Mesenteric fat pad (tissue), 1 donor: ENCODE results near the gene SELENOH. TPM values are rescaled to one million over a fixed set of nuclear protein-coding genes. Genes with fewer than 3 reads are reported as not detected.
"Not testable (repeated sequence)": the region's sequence is repeated elsewhere in the genome, so short reads cannot be mapped to it uniquely, and the experiment has no call there.

Experiments used
- DNase-seq: peaks from one replicate; pipeline ENCODE4 v3.0.0-alpha.2; 2020; ENCODE audit warnings: low spot score
- long read RNA-seq: library from polyadenylated mRNA; unstranded; transcript quantifications from one replicate; pipeline ENCODE4 v2.0.0, GENCODE V29; 2020
- total RNA-seq: library from RNA; stranded (reverse); fragmentation: NEBNext Ultra II Directional; extraction: Animal tissue kit (Norgen Biotek cat#: 25700); gene quantifications from one replicate; pipeline ENCODE4 v1.2.1, GENCODE V29; 2021
- donor health status: DM: yes; HTN: yes; CAD: no.

The SELENOH gene
- total RNA-seq: 101 TPM
- long read RNA-seq, transcript SELENOH-201 (3 exons, 833 nt): minor isoform, 6 of 33 reads
- long read RNA-seq, transcript SELENOH-204 (4 exons, 818 nt): major isoform, 21 of 33 reads
- long read RNA-seq, partial matches to known transcripts: 1 of 33 reads
- long read RNA-seq, other reads (novel, unspliced or antisense): 2 of 33 reads

GRCh38 chr11:57741132-57742086 is at the start of gene SELENOH:
TSS of gene SELENOH (plus strand) at chr11:57741491. CDS start at chr11:57741596, 105 bp downstream.
- DNase-seq: peak; percentile 97

GRCh38 chr11:57698843-57699365 is 42.4 kb upstream of the SELENOH start:
- DNase-seq: no peak

- no peak for DNase-seq
Observed at GRCh38 chr11:57699813-57700212, 41.5 kb upstream of the SELENOH start.

- DNase-seq: no peak
Observed at GRCh38 chr11:57700425-57700824, 40.9 kb upstream of the SELENOH start.

- DNase-seq: no peak
Observed at GRCh38 chr11:57703341-57703740, 38.0 kb upstream of the SELENOH start.

GRCh38 chr11:57704932-57705331 is 36.4 kb upstream of the SELENOH start:
- no peak for DNase-seq

GRCh38 chr11:57705432-57705831 is 35.9 kb upstream of the SELENOH start:
- DNase-seq: not testable (repeated sequence)

DNA sequence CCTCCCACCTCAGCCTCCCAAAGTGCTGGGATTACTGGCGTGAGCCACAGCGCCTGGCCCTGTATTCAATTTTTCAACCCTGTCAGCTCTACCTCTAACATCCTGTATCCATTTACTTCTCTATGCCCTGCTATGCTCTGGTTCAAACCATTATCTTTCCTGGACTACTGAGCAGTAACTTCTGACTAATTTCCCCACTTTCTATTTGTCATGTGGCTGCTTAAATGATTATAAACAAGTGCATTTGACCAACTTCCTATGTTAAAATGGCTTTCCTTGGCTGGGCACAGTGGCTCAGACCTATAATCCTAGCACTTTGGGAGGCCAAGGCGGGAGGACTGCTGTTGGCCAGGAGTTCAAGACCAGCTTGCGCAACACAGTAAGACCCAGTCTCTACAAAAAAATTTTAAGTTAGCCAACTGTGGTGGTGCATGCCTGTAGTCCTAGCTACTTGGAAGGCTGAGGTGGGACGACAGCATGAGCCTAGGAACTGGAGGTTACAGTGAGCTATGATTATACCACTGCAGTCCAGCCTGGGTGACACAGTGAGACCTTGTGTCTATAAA is 31.4 kb upstream of the SELENOH start:
- DNase-seq: no peak

DNA sequence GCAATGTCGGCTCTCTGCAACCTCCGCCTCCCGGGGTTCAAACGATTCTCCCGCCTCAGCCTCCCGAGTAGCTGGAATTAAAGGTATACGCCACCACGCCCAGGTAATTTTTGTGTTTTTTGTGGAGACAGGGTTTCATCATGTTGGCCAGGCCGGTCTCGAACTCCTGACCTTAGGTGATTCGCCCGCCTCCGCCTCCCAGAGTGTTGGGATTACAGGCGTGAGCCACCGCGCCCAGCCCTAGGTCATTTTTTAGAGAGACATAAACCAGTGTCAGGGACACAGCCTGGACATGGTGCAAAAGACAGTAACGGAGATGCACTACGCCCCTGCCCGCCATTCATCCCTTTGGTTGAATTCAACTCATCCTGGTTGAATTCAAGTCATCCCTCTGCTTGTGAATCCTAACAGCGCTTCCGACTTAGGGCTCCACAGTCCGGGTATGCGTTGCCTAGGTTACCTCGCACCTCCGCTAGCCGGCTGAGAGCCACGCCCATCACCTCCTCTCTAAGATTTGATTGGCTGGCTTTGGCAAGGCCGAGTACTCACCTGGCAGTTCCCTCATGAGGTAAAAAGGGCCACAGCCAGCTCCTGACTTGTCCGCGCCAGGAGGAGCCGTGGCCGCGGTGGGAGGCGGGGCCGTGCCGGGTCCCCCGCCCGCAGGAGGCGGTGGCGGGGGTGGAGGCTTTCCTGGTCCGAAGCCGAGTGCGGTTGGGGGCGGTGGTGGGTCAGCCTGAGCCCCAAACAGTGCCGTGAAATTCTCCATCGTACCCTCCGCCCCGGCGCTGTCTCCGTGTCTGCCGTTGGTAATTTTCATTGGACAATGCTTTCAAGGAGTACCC is 29.7 kb upstream of the SELENOH start, which contains the start of gene MED19:
TSS of gene MED19 (minus strand) at position 802 of the 842 bp plus-strand sequence. CDS start at position 766, 36 bp downstream.
- peak; percentile 92 for DNase-seq

DNA sequence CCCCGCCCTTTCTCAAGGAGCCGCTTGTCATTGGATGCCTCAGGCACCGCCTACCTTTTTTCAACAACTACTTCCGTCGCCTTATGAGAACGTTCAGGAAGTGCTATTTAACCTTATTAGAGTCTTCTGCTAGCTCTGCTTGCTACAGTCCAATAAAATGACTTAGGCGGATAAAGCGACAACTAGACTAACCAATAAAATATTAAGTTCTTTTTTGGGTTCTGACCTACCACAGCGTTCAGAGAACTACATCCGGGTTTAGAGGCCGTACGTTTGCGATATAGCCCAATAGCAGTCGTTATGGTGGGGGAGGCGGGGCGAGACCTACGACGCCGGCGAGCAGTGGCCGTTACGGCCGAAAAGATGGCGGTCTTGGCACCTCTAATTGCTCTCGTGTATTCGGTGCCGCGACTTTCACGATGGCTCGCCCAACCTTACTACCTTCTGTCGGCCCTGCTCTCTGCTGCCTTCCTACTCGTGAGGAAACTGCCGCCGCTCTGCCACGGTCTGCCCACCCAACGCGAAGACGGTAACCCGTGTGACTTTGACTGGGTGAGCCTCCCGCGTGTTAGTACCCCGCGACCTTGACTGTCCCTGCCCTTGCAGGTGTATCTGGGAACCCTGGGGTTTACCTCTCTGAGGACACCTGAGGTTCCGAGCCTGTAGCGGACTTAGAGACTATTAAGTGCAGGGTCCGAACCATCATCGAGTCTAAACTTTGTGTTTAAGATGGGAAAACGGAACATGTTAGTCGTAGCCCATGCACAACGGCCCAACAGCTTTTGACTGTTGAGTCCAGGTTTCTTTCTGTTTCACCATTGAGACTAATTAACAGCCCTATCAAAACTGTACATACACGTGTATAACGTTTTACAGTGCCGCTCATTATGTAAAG is 28.8 kb upstream of the SELENOH start, which contains the start of gene TMX2:
TSS of gene TMX2 (plus strand) at position 338 of the 895 bp plus-strand sequence. CDS start at position 364, 26 bp downstream.
- DNase-seq: peak; percentile 96

DNA sequence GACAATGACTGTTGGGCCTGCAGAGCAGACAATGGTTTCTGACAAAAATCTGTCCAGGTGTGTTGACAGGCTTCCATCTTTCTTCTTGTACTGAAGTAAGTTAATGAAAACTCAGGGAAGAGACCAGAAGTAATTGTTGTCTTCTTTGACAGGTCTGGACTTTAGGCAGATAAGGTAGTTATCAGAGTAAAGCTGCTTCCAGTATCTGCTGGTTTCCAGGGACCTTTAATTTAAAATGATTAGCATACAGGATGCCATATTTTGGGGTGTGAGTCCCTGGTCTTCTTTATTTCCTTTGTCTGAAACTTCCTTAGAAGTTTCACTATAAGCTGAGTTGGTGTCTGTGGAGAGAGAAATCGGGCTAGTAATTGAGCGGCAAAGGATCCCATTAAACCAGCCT is 27.5 kb upstream of the SELENOH start:
- no peak for DNase-seq

GRCh38 chr11:57716726-57717125 is 24.6 kb upstream of the SELENOH start:
- not testable (repeated sequence) for DNase-seq

GRCh38 chr11:57727185-57727584 is 14.1 kb upstream of the SELENOH start:
- DNase-seq: no peak

- no peak for DNase-seq
Observed at GRCh38 chr11:57728829-57729228, 12.5 kb upstream of the SELENOH start.

- no peak for DNase-seq
Observed at GRCh38 chr11:57729479-57729878, 11.8 kb upstream of the SELENOH start.

DNA sequence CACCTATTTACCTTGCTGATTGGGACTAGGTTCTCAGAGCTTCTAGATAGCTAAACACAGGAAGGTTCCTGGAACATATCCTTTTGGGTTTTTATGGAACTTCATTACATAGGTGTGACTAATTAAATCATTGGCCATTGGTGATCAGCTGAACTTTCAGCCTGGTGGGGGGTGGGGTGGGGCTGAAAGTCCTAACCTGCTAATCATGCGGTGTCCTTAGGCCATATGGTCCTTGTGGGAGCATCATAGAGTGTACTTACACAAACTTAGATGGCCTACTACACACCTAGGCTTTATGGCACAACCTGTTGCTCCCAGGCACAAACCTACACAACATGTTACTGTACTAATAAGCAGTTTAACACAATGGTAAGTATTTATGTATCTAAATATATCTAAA is 8.6 kb upstream of the SELENOH start:
- no peak for DNase-seq

- no peak for DNase-seq
Observed at GRCh38 chr11:57735619-57736298, 5.5 kb upstream of the SELENOH start.

GRCh38 chr11:57742087-57742452 is 779 bp downstream of the SELENOH start:
- DNase-seq: no peak

DNA sequence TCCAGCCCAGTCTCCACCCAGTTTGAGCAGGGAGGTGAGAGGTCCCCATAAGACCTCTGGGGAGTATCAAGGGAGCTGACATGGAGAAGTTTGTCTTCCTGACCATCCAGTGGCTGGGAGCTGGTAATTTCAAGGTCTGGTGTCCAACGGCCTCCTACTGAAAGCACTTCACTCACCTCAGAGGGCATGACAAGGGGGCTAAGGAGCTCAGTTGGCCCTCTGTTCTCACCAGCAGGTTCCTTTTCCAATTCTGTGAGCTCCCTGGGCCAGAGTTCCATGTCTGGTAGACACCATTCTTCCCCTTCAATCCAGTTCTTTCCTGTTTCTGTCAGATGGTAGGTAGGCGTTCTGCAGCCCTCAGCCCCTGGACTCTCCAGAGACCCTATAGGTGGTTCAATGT is 3.1 kb downstream of the SELENOH start:
- no peak for DNase-seq
